Gastrocnemius medialis (tissue), 4 donors: ENCODE results near the gene PTPN6. TPM values are rescaled to one million over a fixed set of nuclear protein-coding genes. Genes with fewer than 3 reads are reported as not detected.

Experiments used
- ATAC-seq, 2 donors: fragments of 150-250 bp; one replicate each; pipeline ENCODE4 v1.9.1; 2016
- DNase-seq, 2 donors: peaks; one replicate each; pipeline ENCODE4 v3.0.0-alpha.2; 2019
- H3K27ac ChIP-seq, 4 donors: fragments of 200-600 bp; sonication (generic); 1 replicate in 1 of 4; 2 replicates in 3 of 4; pipeline ENCODE4 v1.5.1; 2016 to 2018; ENCODE audit warnings: mild to moderate bottlenecking in 2 of 4, moderate library complexity in 1 of 4
- H3K27me3 ChIP-seq, 3 donors: fragments of 200-600 bp; sonication (generic) in 2 of 3; 1 replicate in 1 of 3; 2 replicates in 2 of 3; pipeline versions ENCODE4 v1.5.1 to v1.6.0; 2016 to 2019; ENCODE audit warnings: mild to moderate bottlenecking in 1 of 3, moderate library complexity in 1 of 3
- H3K36me3 ChIP-seq, 2 donors: fragments of 200-600 bp; sonication (generic) in 1 of 2; one replicate each; pipeline ENCODE4 v1.5.1; 2017 to 2018
- H3K4me1 ChIP-seq, 2 donors: fragments of 200-600 bp; sonication (generic) in 1 of 2; one replicate each; pipeline ENCODE4 v1.5.1; 2016 to 2017; ENCODE audit warnings: mild to moderate bottlenecking in 2 of 2
- H3K4me3 ChIP-seq, 4 donors: fragments of 200-600 bp; sonication (generic) in 3 of 4; 1 replicate in 1 of 4; 2 replicates in 3 of 4; pipeline ENCODE4 v1.5.1; 2016 to 2019; ENCODE audit warnings: mild to moderate bottlenecking in 2 of 4
- H3K9me3 ChIP-seq, 3 donors: fragments of 200-600 bp; sonication (generic) in 2 of 3; 1 replicate in 1 of 3; 2 replicates in 2 of 3; pipeline ENCODE4 v1.5.1; 2016 to 2019
- CTCF ChIP-seq, 5 experiments: fragments of 450-650 bp in 3 of 5; fragments of 200-600 bp in 2 of 5; sonication (generic) in 2 of 5; IDR thresholded peaks in 4 of 5; conservative IDR thresholded peaks in 1 of 5; 1 replicate in 4 of 5; 2 replicates in 1 of 5; pipeline ENCODE4 v1.5.1; 2016 to 2019; ENCODE audit warnings: antibody characterized with exemption in 5 of 5, mild to moderate bottlenecking in 3 of 5, moderate library complexity in 3 of 5
- POLR2A ChIP-seq, 2 donors: fragments of 450-650 bp; IDR thresholded peaks; one replicate each; pipeline ENCODE4 v1.6.1; 2017; ENCODE audit warnings: antibody characterized with exemption in 2 of 2, mild to moderate bottlenecking in 2 of 2, moderate library complexity in 2 of 2
- in situ Hi-C, 4 donors: fragments of 200-750 bp; cut with MboI; loops; one replicate each; pipeline versions ENCODE4 v1.15.0 to v1.8.0; 2017; ENCODE audit warnings: low sequenced_read_pairs in 4 of 4
- intact Hi-C: fragments of 100-400 bp; cut with DNase I; formaldehyde crosslinking; loops from one replicate; pipeline ENCODE4 v1.15.1; 2023; ENCODE audit warnings: low total_unique reads
- total RNA-seq, 4 donors: library from RNA; depleted of rRNA; stranded (reverse); fragments of >200 nt; gene quantifications; one replicate each; pipeline versions ENCODE4 v1.1.0 to v1.2.3, GENCODE V29; 2016

The PTPN6 gene
- total RNA-seq, 4 donors from 2014 or later = 0.87 to 7.6 (median 5.0) TPM

DNA sequence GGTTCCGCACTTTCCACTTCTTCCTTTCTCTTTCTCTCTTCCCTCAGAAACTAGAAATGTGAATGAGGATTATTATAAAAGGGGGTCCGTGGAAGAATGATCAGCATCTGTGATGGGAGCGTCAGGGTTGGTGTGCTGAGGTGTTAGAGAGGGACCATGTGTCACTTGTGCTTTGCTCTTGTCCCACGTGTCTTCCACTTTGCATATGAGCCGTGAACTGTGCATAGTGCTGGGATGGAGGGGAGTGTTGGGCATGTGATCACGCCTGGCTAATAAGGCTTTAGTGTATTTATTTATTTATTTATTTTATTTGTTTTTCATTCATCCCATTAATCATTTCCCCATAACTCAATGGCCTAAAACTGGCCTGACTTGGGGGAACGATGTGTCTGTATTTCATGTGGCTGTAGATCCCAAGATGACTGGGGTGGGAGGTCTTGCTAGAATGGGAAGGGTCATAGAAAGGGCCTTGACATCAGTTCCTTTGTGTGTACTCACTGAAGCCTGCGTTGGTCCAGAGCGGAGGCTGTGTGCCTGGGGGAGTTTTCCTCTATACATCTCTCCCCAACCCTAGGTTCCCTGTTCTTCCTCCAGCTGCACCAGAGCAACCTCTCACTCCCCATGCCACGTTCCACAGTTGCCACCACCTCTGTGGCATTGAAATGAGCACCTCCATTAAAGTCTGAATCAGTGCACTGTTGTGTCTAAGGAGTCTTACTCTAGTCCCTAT, 28.0 kb upstream of the PTPN6 start:
- ATAC-seq (no peak), DNase-seq (no peak)
- intact Hi-C loops = loop anchor here (5.0 kb wide), 2 partner anchors 169 to 714 kb away; partner anchors contain the start of gene C1R
- TF ChIP-seq POLR2A (IDR thresholded peaks at IDR 0.05) = no peak
- TF ChIP-seq CTCF (IDR thresholded peaks at IDR 0.05 in 4 of 5, conservative IDR thresholded peaks at IDR 0.05 in 1 of 5) = no peak
- Histone ChIP-seq H3K4me3 (no peak overlapping the region), H3K36me3 (no peaks in the 10 kb centered on the region), H3K27me3 (no peaks in the 10 kb centered on the region), H3K4me1 (peaks cover 30 to 31% of the 10 kb centered on the region in 2 donors), H3K27ac (no peak overlapping the region), H3K9me3 (no peaks in the 10 kb centered on the region)
- in situ Hi-C loops = loop anchor here in 2 of 4 donors (10.0 to 25.0 kb wide), 2 partner anchors 189 to 192 kb away; partner anchors contain the start of gene C1RL (in 1 of the 2)

DNA sequence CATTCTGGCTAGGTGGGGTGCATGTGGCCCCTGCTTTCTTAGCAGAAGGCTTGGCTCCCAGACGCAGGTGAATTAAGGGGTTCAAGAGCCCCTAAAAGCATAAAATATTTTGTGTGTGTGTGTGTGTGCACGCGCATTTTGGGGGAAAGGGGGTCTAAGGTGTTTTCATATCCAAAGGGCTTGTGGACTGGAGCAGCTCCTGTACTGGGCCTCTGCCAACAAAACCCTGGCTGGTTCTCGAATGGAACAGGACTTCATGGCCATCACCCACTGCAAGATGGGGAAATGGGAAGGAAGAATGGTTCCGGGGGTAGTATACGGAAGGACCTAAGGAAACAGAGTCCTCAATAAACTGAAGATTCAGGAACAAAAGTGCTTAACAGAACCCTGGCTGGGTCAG, 27.3 kb upstream of the PTPN6 start:
- DNase-seq = no peak

DNA sequence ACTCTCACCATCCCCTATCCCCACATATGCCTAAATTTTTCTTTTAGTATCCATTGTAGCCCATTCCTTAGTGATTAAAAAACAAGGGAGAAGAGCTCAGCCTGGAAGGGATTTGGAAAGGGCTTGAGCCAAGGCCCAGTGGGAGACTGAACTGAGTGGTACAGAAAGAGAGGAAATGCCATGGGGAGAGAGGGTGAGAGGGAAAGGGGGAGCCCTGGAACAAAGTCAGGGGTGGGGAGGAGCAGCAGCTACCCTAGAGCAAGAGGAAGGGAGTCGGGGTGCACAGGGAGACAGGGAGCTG, 26.0 kb upstream of the PTPN6 start:
- ATAC-seq = no peak
- TF ChIP-seq POLR2A (IDR thresholded peaks at IDR 0.05) = no peak
- no peak for TF ChIP-seq CTCF (IDR thresholded peaks at IDR 0.05 in 4 of 5, conservative IDR thresholded peaks at IDR 0.05 in 1 of 5)
- no peaks in the 10 kb centered on the region for H3K27me3 ChIP-seq
- no peak overlapping the region for H3K4me3 ChIP-seq
- no peaks in the 10 kb centered on the region for H3K9me3 ChIP-seq
- DNase-seq = no peak
- intact Hi-C loops = loop anchor here (1.0 to 2.0 kb wide), 3 partner anchors 19 to 184 kb away; partner anchors contain the start of genes C12orf57, C1RL and TPI1
- in situ Hi-C loops = loop anchor here in 2 of 4 donors (10.0 to 25.0 kb wide), 2 partner anchors 187 to 190 kb away; partner anchors contain the start of gene C1RL (in 1 of the 2)
- no peaks in the 10 kb centered on the region for H3K36me3 ChIP-seq
- peak overlapping the region; percentile 88 to 98 (median 95) for H3K27ac ChIP-seq
- H3K4me1 ChIP-seq = peaks cover 43 to 48% of the 10 kb centered on the region in 2 donors

More for the DNA sequence above, 27.3 kb upstream of the PTPN6 start:
- no peaks in the 10 kb centered on the region for H3K9me3 ChIP-seq
- intact Hi-C loops (loop anchor here (1.0 to 5.0 kb wide), 6 partner anchors 41 to 713 kb away; partner anchors contain the start of genes C1R, C1RL and TPI1), in situ Hi-C loops (loop anchor here in 2 of 4 donors (10.0 to 25.0 kb wide), 2 partner anchors 188 to 191 kb away; partner anchors contain the start of gene C1RL (in 1 of the 2))
- no peak for TF ChIP-seq POLR2A (IDR thresholded peaks at IDR 0.05)
- TF ChIP-seq CTCF (IDR thresholded peaks at IDR 0.05 in 4 of 5, conservative IDR thresholded peaks at IDR 0.05 in 1 of 5) = no peak
- H3K4me1 ChIP-seq = peaks cover 31 to 35% of the 10 kb centered on the region in 2 donors
- no peaks in the 10 kb centered on the region for H3K27me3 ChIP-seq
- peak overlapping the region in 3 of 4 donors; percentile 88 to 98 (median 94) for H3K27ac ChIP-seq
- no peak for ATAC-seq
- H3K36me3 ChIP-seq = no peaks in the 10 kb centered on the region
- no peak overlapping the region for H3K4me3 ChIP-seq

DNA sequence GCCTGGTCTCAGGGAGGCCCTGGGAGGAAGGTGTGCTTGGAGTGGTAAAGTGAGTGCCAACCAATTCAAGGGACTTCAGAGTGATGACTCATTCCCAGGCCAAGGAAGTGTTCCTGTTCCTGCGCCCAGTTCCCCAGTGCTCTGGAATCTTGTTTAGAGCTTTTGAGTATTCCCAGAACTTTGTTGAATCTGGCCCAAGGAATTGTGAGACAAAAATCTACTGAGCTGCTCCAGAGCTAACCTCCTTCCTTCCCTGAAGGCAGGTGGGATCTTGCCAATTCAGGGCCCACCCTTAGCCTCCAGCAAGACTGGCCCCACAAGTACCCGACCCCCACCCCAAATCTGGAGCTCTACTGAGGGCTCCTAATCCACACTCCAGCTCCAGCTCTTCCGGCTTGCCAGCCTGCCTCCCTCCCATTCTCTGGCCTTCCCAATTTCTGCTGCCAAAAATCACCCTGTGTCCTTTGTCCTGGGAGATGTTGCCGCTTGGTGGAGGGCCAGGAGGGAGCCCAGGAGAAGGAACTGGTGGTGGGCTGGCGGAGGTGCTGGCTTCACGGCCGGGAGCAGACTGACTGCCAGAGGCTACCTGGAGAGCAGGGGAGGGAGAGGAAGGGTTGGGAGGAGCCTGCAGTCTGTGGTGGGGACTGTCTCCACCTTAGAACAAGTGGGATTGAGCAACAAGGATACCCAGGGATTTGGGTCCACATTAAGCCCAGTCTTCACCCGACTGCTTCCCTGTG, 25.4 kb upstream of the PTPN6 start:
- no peaks in the 10 kb centered on the region for H3K9me3 ChIP-seq
- H3K27ac ChIP-seq = peak overlapping the region; percentile 88 to 98 (median 95)
- no peaks in the 10 kb centered on the region for H3K27me3 ChIP-seq
- intact Hi-C loops = loop anchor here (1.0 to 2.0 kb wide), 3 partner anchors 19 to 183 kb away; partner anchors contain the start of genes C12orf57, C1RL and TPI1
- ATAC-seq (peak; percentile 56 to 66), DNase-seq (peak in 1 of 2 donors; percentile 70)
- H3K4me3 ChIP-seq = peak overlapping the region; percentile 70 to 92 (median 86)
- H3K4me1 ChIP-seq = peaks cover 44 to 51% of the 10 kb centered on the region in 2 donors
- no peaks in the 10 kb centered on the region for H3K36me3 ChIP-seq
- no peak for TF ChIP-seq CTCF (IDR thresholded peaks at IDR 0.05 in 4 of 5, conservative IDR thresholded peaks at IDR 0.05 in 1 of 5)
- peak; percentile 9 to 34 for TF ChIP-seq POLR2A (IDR thresholded peaks at IDR 0.05)
- in situ Hi-C loops = loop anchor here in 2 of 4 donors (10.0 to 25.0 kb wide), 2 partner anchors 187 to 189 kb away; partner anchors contain the start of gene C1RL (in 1 of the 2)
